ENCODE results near the gene SCAMP1. TPM values are rescaled to one million over a fixed set of nuclear protein-coding genes. Genes with fewer than 3 reads are reported as not detected.

SCAMP1 gene
- total and polyA plus RNA-seq, 2 experiments from 2014 or later, result 57.7 to 66.9 TPM

- Histone ChIP-seq H3K9me2 (ENCODE audit: insufficient read depth) (no peaks in the 10 kb centered on the region), H3K4me2 (ENCODE audit: unreplicated experiment) (peak overlapping the region; percentile 92), H4K20me1 (ENCODE audit: insufficient read depth) (peaks cover 5% of the 10 kb centered on the region; the same call in 1 of the 2 replicates), H3K9me3 (ENCODE audit: low read depth) (no peaks in the 10 kb centered on the region), H3K79me2 (ENCODE audit: insufficient read depth) (peaks cover 72% of the 10 kb centered on the region), H3K4me1 (ENCODE audit: insufficient read depth) (peaks cover 15% of the 10 kb centered on the region; the same call in 1 of the 2 replicates), H3K36me3 (ENCODE audit: low read depth) (peaks cover 3% of the 10 kb centered on the region; the same call in 1 of the 2 replicates), H3K27me3 (replicated peaks; ENCODE audit: insufficient read depth) (no peaks in the 10 kb centered on the region), H3F3A (ENCODE audit: insufficient read depth) (no peaks in the 10 kb centered on the region), H2AFZ (peak overlapping the region; percentile 96), H3K9ac (peak overlapping the region; percentile 94), H3K27ac (peak overlapping the region; percentile 84), H3K4me3 (peak overlapping the region; percentile 90)
- 0 to 2% methylated on average over 35 to 36 of the region's 36 CpGs for WGBS, 2 experiments (ENCODE audit: low coverage in 1 of 2, low lambda C conversion rate in 2 of 2, missing lambda C conversion rate in 2 of 2)
- in situ Hi-C loops (cut with MboI), result no loop called here
- TF ChIP-seq EZH2 (IDR thresholded peaks at IDR 0.05; ENCODE audit: insufficient read depth, poor library complexity, severe bottlenecking) (no peak), EZH2phosphoT487 (IDR thresholded peaks at IDR 0.05; ENCODE audit: insufficient read depth, low read depth) (no peak)
- DNase-seq, result peak; percentile 71
Measured at GRCh38 chr5:78360924-78361630, 660 bp downstream of the SCAMP1 start.

GRCh38 chr5:78361631-78361993 lies 1.2 kb downstream of the SCAMP1 start:
- Histone ChIP-seq H2AFZ (peak overlapping the region; percentile 96), H3K36me3 (ENCODE audit: low read depth) (peaks cover 3% of the 10 kb centered on the region; the same call in 1 of the 2 replicates), H3K4me1 (ENCODE audit: insufficient read depth) (peaks cover 15% of the 10 kb centered on the region; the same call in 1 of the 2 replicates), H3K27ac (peak overlapping the region; percentile 84), H3F3A (ENCODE audit: insufficient read depth) (no peaks in the 10 kb centered on the region), H3K4me2 (ENCODE audit: unreplicated experiment) (peak overlapping the region; percentile 92), H3K9me2 (ENCODE audit: insufficient read depth) (no peaks in the 10 kb centered on the region), H3K9ac (peak overlapping the region; percentile 94), H3K79me2 (ENCODE audit: insufficient read depth) (peaks cover 78% of the 10 kb centered on the region), H4K20me1 (ENCODE audit: insufficient read depth) (peaks cover 5% of the 10 kb centered on the region; the same call in 1 of the 2 replicates), H3K27me3 (replicated peaks; ENCODE audit: insufficient read depth) (no peaks in the 10 kb centered on the region), H3K9me3 (ENCODE audit: low read depth) (no peaks in the 10 kb centered on the region), H3K4me3 (peak overlapping the region; percentile 90)
- 15 to 17% methylated on average over 3 of the region's 3 CpGs for WGBS, 2 experiments (ENCODE audit: low coverage in 1 of 2, low lambda C conversion rate in 2 of 2, missing lambda C conversion rate in 2 of 2)
- in situ Hi-C loops (cut with MboI), result no loop called here
- no peak for DNase-seq
- TF ChIP-seq EZH2 (IDR thresholded peaks at IDR 0.05; ENCODE audit: insufficient read depth, poor library complexity, severe bottlenecking) (no peak), EZH2phosphoT487 (IDR thresholded peaks at IDR 0.05; ENCODE audit: insufficient read depth, low read depth) (no peak)

- TF ChIP-seq EZH2 (IDR thresholded peaks at IDR 0.05; ENCODE audit: insufficient read depth, poor library complexity, severe bottlenecking), result no peak
- TF ChIP-seq EZH2phosphoT487 (IDR thresholded peaks at IDR 0.05; ENCODE audit: insufficient read depth, low read depth), result no peak
- peaks cover 15% of the 10 kb centered on the region; the same call in 1 of the 2 replicates for H3K4me1 ChIP-seq (ENCODE audit: insufficient read depth)
- H2AFZ ChIP-seq, result peak overlapping the region; percentile 96
- in situ Hi-C loops (cut with MboI), result no loop called here
- peaks cover 3% of the 10 kb centered on the region; the same call in 1 of the 2 replicates for H3K36me3 ChIP-seq (ENCODE audit: low read depth)
- H3K27me3 ChIP-seq (replicated peaks; ENCODE audit: insufficient read depth), result no peaks in the 10 kb centered on the region
- H3K9me3 ChIP-seq (ENCODE audit: low read depth), result no peaks in the 10 kb centered on the region
- peaks cover 84% of the 10 kb centered on the region for H3K79me2 ChIP-seq (ENCODE audit: insufficient read depth)
- 19 to 25% methylated on average over 3 of the region's 3 CpGs for WGBS, 2 experiments (ENCODE audit: low coverage in 1 of 2, low lambda C conversion rate in 2 of 2, missing lambda C conversion rate in 2 of 2)
- H3F3A ChIP-seq (ENCODE audit: insufficient read depth), result no peaks in the 10 kb centered on the region
- DNase-seq, result no peak
- H3K9me2 ChIP-seq (ENCODE audit: insufficient read depth), result no peaks in the 10 kb centered on the region
- H3K4me2 ChIP-seq (ENCODE audit: unreplicated experiment), result peak overlapping the region; percentile 92
- no peak overlapping the region for H3K27ac ChIP-seq
- peak overlapping the region; percentile 94 for H3K9ac ChIP-seq
- peaks cover 5% of the 10 kb centered on the region; the same call in 1 of the 2 replicates for H4K20me1 ChIP-seq (ENCODE audit: insufficient read depth)
- peak overlapping the region; percentile 90 for H3K4me3 ChIP-seq
Measured at GRCh38 chr5:78362220-78362619, 1.8 kb downstream of the SCAMP1 start.

GRCh38 chr5:78364005-78364404 lies 3.6 kb downstream of the SCAMP1 start:
- no peak for TF ChIP-seq EZH2phosphoT487 (IDR thresholded peaks at IDR 0.05; ENCODE audit: insufficient read depth, low read depth)
- TF ChIP-seq EZH2 (IDR thresholded peaks at IDR 0.05; ENCODE audit: insufficient read depth, poor library complexity, severe bottlenecking), result no peak
- no peaks in the 10 kb centered on the region for H3K9me3 ChIP-seq (ENCODE audit: low read depth)
- 96 to 100% methylated on average over 1 of the region's 1 CpG for WGBS, 2 experiments (ENCODE audit: low coverage in 1 of 2, low lambda C conversion rate in 2 of 2, missing lambda C conversion rate in 2 of 2)
- H3K4me1 ChIP-seq (ENCODE audit: insufficient read depth), result peaks cover 14% of the 10 kb centered on the region; the same call in 1 of the 2 replicates
- H3K79me2 ChIP-seq (ENCODE audit: insufficient read depth), result peaks cover 92% of the 10 kb centered on the region
- H3K4me3 ChIP-seq, result no peak overlapping the region
- no peak overlapping the region for H3K27ac ChIP-seq
- H2AFZ ChIP-seq, result no peak overlapping the region
- H3K4me2 ChIP-seq (ENCODE audit: unreplicated experiment), result no peak overlapping the region
- peaks cover 5% of the 10 kb centered on the region; the same call in 1 of the 2 replicates for H4K20me1 ChIP-seq (ENCODE audit: insufficient read depth)
- no peaks in the 10 kb centered on the region for H3K9me2 ChIP-seq (ENCODE audit: insufficient read depth)
- no peak for DNase-seq
- H3F3A ChIP-seq (ENCODE audit: insufficient read depth), result no peaks in the 10 kb centered on the region
- H3K27me3 ChIP-seq (replicated peaks; ENCODE audit: insufficient read depth), result no peaks in the 10 kb centered on the region
- H3K9ac ChIP-seq, result no peak overlapping the region
- in situ Hi-C loops (cut with MboI), result no loop called here
- no peaks in the 10 kb centered on the region for H3K36me3 ChIP-seq (ENCODE audit: low read depth)
